HCT116 (cell line): ENCODE measurements around the gene ZNF804B. TPM values are rescaled to one million over a fixed set of nuclear protein-coding genes. Genes with fewer than 3 reads are reported as not detected.

Source experiments
- ATAC-seq: fragments of 200-7000 bp; cut with Tn5 transposase; 2 replicates; pipeline ENCODE4 v1.9.1; 2020; ENCODE audit warnings: mild to moderate bottlenecking, moderate library complexity
- BruUV-seq: library from RNA; stranded (reverse); fragments of 400-500 nt; replicated peaks from 2 replicates; lab custom pipeline; 2021; lab: Mats Ljungman, UMichigan
- CTCF ChIA-PET: fragments of 300-600 bp; sonication (Branson Sonifier 250); formaldehyde crosslinking; loops from one replicate; lab custom pipeline; 2021; ENCODE audit warnings: antibody characterized with exemption; lab: Charles Lee
- POLR2A ChIA-PET: fragments of 300-600, 350-600 bp; sonication (Branson Sonifier 250); formaldehyde crosslinking; loops from one replicate; lab custom pipeline; 2021; ENCODE audit warnings: antibody characterized with exemption; lab: Charles Lee
- RAD21 ChIA-PET, 2 experiments: fragments of 300-600 bp; sonication (Branson Sonifier 250); formaldehyde crosslinking; loops; one replicate each; lab custom pipeline; 2023; ENCODE audit warnings: low total read pairs in 2 of 2; ENCODE audit not compliant: uncharacterized antibody in 2 of 2, unreplicated experiment in 2 of 2, low non-redundant PET in 1 of 2; lab: Charles Lee
- DNase-seq: peaks from one replicate; pipeline ENCODE4 v3.0.0-alpha.2; 2010; ENCODE audit warnings: low read depth, low spot score
- H2AFZ ChIP-seq: fragments of 200-600 bp; shearing (Covaris generic), sonication (generic); 2 replicates; pipeline ENCODE4 v1.6.1; 2017; ENCODE audit warnings: low read depth, mixed run types, mixed read lengths, antibody characterized with exemption, low read length; ENCODE audit not compliant: poor library complexity, severe bottlenecking
- H3K27ac ChIP-seq: 2 replicates; pipeline ENCODE4 v1.5.1; 2012; ENCODE audit warnings: low read depth, low read length
- H3K27me3 ChIP-seq: fragments of 200-600 bp; sonication (generic); 2 replicates; pipeline ENCODE4 v1.6.1; 2016; ENCODE audit warnings: mixed run types, low read length, mixed read lengths; ENCODE audit not compliant: insufficient read depth
- H3K36me3 ChIP-seq, 2 experiments: fragments of 200-500 bp in 1 of 2; fragments of 200-600 bp in 1 of 2; sonication (Bioruptor generic) in 1 of 2; sonication (generic) in 1 of 2; 2 replicates each; pipeline versions ENCODE4 v1.5.1 to v1.6.1; 2014 to 2016; ENCODE audit warnings: low read length in 2 of 2, inconsistent platforms in 1 of 2, mixed read lengths in 1 of 2, mixed run types in 1 of 2; ENCODE audit not compliant: insufficient read depth in 2 of 2, control insufficient read depth in 1 of 2
- H3K4me1 ChIP-seq, 2 experiments: fragments of 200-600 bp in 1 of 2; sonication (generic) in 1 of 2; 2 replicates each; pipeline versions ENCODE4 v1.5.1 to v1.6.1; 2012 to 2017; ENCODE audit warnings: low read length in 2 of 2, inconsistent platforms in 1 of 2, mild to moderate bottlenecking in 1 of 2, mixed read lengths in 1 of 2, mixed run types in 1 of 2, moderate library complexity in 1 of 2; ENCODE audit not compliant: insufficient read depth in 2 of 2, control insufficient read depth in 1 of 2
- H3K4me2 ChIP-seq: fragments of 200-600 bp; sonication (generic); 2 replicates; pipeline ENCODE4 v1.6.1; 2017; ENCODE audit warnings: mixed run types, low read length, mixed read lengths
- H3K4me3 ChIP-seq, 2 experiments: fragments of 200-600 bp in 1 of 2; sonication (generic) in 1 of 2; replicated peaks in 1 of 2; 2 replicates each; pipeline ENCODE4 v1.5.1; 2011 to 2016; ENCODE audit warnings: low read length in 2 of 2, control low read depth in 1 of 2, low read depth in 1 of 2, mild to moderate bottlenecking in 1 of 2, mixed read lengths in 1 of 2, mixed run types in 1 of 2
- H3K79me2 ChIP-seq: fragments of 200-600 bp; sonication (generic); 2 replicates; pipeline ENCODE4 v1.6.1; 2017; ENCODE audit warnings: mild to moderate bottlenecking, mixed run types, low read length, moderate library complexity, mixed read lengths; ENCODE audit not compliant: insufficient read depth
- H3K9ac ChIP-seq: fragments of 200-600 bp; sonication (generic); 2 replicates; pipeline ENCODE4 v1.6.1; 2016; ENCODE audit warnings: low read length, mixed read lengths
- H3K9me2 ChIP-seq: fragments of 200-600 bp; sonication (generic), shearing (Covaris generic); 2 replicates; pipeline ENCODE4 v1.6.1; 2017; ENCODE audit warnings: mixed run types, mild to moderate bottlenecking, moderate library complexity; ENCODE audit not compliant: insufficient read depth
- H3K9me3 ChIP-seq, 2 experiments: fragments of 200-500 bp in 1 of 2; fragments of 200-600 bp in 1 of 2; sonication (Bioruptor generic) in 1 of 2; sonication (generic) in 1 of 2; 2 replicates each; pipeline ENCODE4 v1.6.1; 2014 to 2017; ENCODE audit warnings: low read length in 2 of 2, mixed read lengths in 2 of 2, inconsistent platforms in 1 of 2, low read depth in 1 of 2, mild to moderate bottlenecking in 1 of 2, mixed run types in 1 of 2, moderate library complexity in 1 of 2; ENCODE audit not compliant: control insufficient read depth in 1 of 2, insufficient read depth in 1 of 2
- H4K20me1 ChIP-seq: fragments of 200-600 bp; sonication (generic), shearing (Covaris generic); 2 replicates; pipeline ENCODE4 v1.6.1; 2017; ENCODE audit warnings: mixed run types, mild to moderate bottlenecking, moderate library complexity; ENCODE audit not compliant: insufficient read depth
- CBX3 ChIP-seq: IDR thresholded peaks from 2 replicates; pipeline ENCODE4 v1.6.1; 2012; ENCODE audit warnings: low read depth
- EGR1 ChIP-seq: IDR thresholded peaks from 2 replicates; pipeline ENCODE4 v1.6.1; 2012; ENCODE audit warnings: low read depth
- ELF1 ChIP-seq: IDR thresholded peaks from 2 replicates; pipeline ENCODE4 v1.6.1; 2012; ENCODE audit warnings: low read depth, borderline replicate concordance
- EZH2phosphoT487 ChIP-seq: fragments of 200-600 bp; IDR thresholded peaks from 2 replicates; pipeline ENCODE4 v1.6.1; 2018; ENCODE audit warnings: antibody characterized with exemption, borderline replicate concordance
- POLR2A ChIP-seq: IDR thresholded peaks from 2 replicates; pipeline ENCODE4 v1.7.0; 2011; ENCODE audit warnings: borderline replicate concordance; ENCODE audit not compliant: insufficient read depth, insufficient read length; ENCODE audit errors: extremely low read depth
- SP1 ChIP-seq: IDR thresholded peaks from 2 replicates; pipeline ENCODE4 v1.6.1; 2012; ENCODE audit warnings: low read depth
- SRF ChIP-seq: IDR thresholded peaks from 2 replicates; pipeline ENCODE4 v1.6.1; 2012; ENCODE audit warnings: low read depth
- TCF7L2 ChIP-seq: IDR thresholded peaks from 2 replicates; pipeline ENCODE4 v1.7.0; 2011; ENCODE audit warnings: borderline replicate concordance, inconsistent platforms; ENCODE audit not compliant: insufficient read depth, insufficient read length; ENCODE audit errors: extremely low read depth
- intact Hi-C: fragments of 100-400 bp; cut with micrococcal nuclease; formaldehyde crosslinking; loops from 2 replicates; pipeline ENCODE4 v1.10.0; 2022
- total RNA-seq: library from RNA; stranded (reverse); gene quantifications from one replicate; pipeline ENCODE4 v1.2.1, GENCODE V29; 2021; ENCODE audit not compliant: unreplicated experiment
- TF ChIP-seq, protein P1 (sequence below): IDR thresholded peaks from 2 replicates; pipeline ENCODE4 v1.6.1; 2011; ENCODE audit warnings: mild to moderate bottlenecking, low read length, moderate library complexity; ENCODE audit not compliant: insufficient replicate concordance; ENCODE audit errors: extremely low read depth
- TF ChIP-seq, protein P2 (sequence below): IDR thresholded peaks from 2 replicates; pipeline ENCODE4 v1.6.1; 2012
- TF ChIP-seq, protein P3 (sequence below), 3 experiments: fragments of 200-600 bp in 1 of 3; sonication (generic) in 1 of 3; IDR thresholded peaks in 2 of 3; conservative IDR thresholded peaks in 1 of 3; 2 replicates each; pipeline ENCODE4 v1.5.1; 2012 to 2017; ENCODE audit warnings: low read depth in 2 of 3, low read length in 2 of 3, antibody characterized with exemption in 1 of 3, borderline replicate concordance in 1 of 3, control low read depth in 1 of 3, mild to moderate bottlenecking in 1 of 3, mixed read lengths in 1 of 3, mixed run types in 1 of 3, moderate library complexity in 1 of 3; ENCODE audit not compliant: insufficient read depth in 1 of 3

Gene ZNF804B
- total RNA-seq, 1 experiment from 2014 or later, result not detected

DNA sequence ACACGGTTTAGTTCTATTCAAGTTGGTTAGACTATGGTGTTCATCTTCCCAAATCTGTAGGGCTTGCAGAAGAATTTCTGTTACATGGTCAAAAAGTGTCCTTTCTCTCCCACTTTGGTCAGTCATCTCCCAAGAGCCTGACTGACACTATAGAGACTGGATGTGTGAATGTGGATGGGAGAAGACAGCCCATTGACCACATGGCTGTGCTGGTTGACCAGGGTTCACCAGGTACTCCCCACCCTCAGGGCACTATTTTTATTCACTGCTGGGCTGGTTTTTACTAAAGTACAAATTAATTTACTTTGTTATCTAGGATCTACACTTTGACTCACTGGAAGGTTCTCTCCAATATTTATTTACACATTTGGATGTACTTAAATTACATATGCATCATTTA is 2.3 kb downstream of the ZNF804B start:
- BruUV-seq, result no TSS peak

GRCh38 chr7:88771417-88771816 is 11.9 kb downstream of the ZNF804B start:
- Histone ChIP-seq H3K9ac (no peak overlapping the region), H3K79me2 (no peaks in the 10 kb centered on the region), H3K9me2 (no peaks in the 10 kb centered on the region), H2AFZ (no peak overlapping the region), H3K9me3 (no peaks in the 10 kb centered on the region), H3K4me2 (no peak overlapping the region), H4K20me1 (no peaks in the 10 kb centered on the region), H3K36me3 (no peaks in the 10 kb centered on the region), H3K4me3 (no peak overlapping the region), H3K27ac (no peak overlapping the region), H3K4me1 (no peaks in the 10 kb centered on the region), H3K27me3 (no peaks in the 10 kb centered on the region)
- ATAC-seq (no peak), DNase-seq (no peak)
- BruUV-seq, result no TSS peak
- ChIA-PET POLR2A (no interaction called here), RAD21 (no interaction called here), CTCF (no interaction called here)
- intact Hi-C loops, result no loop called here
- TF ChIP-seq, protein P1, sequence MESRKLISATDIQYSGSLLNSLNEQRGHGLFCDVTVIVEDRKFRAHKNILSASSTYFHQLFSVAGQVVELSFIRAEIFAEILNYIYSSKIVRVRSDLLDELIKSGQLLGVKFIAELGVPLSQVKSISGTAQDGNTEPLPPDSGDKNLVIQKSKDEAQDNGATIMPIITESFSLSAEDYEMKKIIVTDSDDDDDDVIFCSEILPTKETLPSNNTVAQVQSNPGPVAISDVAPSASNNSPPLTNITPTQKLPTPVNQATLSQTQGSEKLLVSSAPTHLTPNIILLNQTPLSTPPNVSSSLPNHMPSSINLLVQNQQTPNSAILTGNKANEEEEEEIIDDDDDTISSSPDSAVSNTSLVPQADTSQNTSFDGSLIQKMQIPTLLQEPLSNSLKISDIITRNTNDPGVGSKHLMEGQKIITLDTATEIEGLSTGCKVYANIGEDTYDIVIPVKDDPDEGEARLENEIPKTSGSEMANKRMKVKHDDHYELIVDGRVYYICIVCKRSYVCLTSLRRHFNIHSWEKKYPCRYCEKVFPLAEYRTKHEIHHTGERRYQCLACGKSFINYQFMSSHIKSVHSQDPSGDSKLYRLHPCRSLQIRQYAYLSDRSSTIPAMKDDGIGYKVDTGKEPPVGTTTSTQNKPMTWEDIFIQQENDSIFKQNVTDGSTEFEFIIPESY, result no peak
- TF ChIP-seq SP1 (no peak), POLR2A (no peak), SRF (no peak), EZH2phosphoT487 (no peak), CBX3 (no peak), ELF1 (no peak)

More for the DNA sequence above, 2.3 kb downstream of the ZNF804B start:
- no peaks in the 10 kb centered on the region for H3K9me3 ChIP-seq
- no peaks in the 10 kb centered on the region for H3K4me1 ChIP-seq
- H3K4me2 ChIP-seq, result no peak overlapping the region
- no peaks in the 10 kb centered on the region for H3K36me3 ChIP-seq
- POLR2A ChIA-PET, result no interaction called here
- H4K20me1 ChIP-seq, result no peaks in the 10 kb centered on the region
- CTCF ChIA-PET, result no interaction called here
- no peak for TF ChIP-seq SP1
- no peak for TF ChIP-seq POLR2A
- TF ChIP-seq EGR1, result no peak
- TF ChIP-seq, protein P2, sequence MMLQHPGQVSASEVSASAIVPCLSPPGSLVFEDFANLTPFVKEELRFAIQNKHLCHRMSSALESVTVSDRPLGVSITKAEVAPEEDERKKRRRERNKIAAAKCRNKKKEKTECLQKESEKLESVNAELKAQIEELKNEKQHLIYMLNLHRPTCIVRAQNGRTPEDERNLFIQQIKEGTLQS, result no peak
- TF ChIP-seq, protein P3, sequence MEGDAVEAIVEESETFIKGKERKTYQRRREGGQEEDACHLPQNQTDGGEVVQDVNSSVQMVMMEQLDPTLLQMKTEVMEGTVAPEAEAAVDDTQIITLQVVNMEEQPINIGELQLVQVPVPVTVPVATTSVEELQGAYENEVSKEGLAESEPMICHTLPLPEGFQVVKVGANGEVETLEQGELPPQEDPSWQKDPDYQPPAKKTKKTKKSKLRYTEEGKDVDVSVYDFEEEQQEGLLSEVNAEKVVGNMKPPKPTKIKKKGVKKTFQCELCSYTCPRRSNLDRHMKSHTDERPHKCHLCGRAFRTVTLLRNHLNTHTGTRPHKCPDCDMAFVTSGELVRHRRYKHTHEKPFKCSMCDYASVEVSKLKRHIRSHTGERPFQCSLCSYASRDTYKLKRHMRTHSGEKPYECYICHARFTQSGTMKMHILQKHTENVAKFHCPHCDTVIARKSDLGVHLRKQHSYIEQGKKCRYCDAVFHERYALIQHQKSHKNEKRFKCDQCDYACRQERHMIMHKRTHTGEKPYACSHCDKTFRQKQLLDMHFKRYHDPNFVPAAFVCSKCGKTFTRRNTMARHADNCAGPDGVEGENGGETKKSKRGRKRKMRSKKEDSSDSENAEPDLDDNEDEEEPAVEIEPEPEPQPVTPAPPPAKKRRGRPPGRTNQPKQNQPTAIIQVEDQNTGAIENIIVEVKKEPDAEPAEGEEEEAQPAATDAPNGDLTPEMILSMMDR (IDR thresholded peaks at IDR 0.05 in 2 of 3, conservative IDR thresholded peaks at IDR 0.05 in 1 of 3; ENCODE audit: borderline replicate concordance in 1 of 3, insufficient read depth in 1 of 3, low read depth in 2 of 3, low read length in 2 of 3), result no peak
- TF ChIP-seq TCF7L2, result no peak
- intact Hi-C loops, result no loop called here
- no peaks in the 10 kb centered on the region for H3K9me2 ChIP-seq
- H3K4me3 ChIP-seq, result no peak overlapping the region
- no peak for DNase-seq
- H2AFZ ChIP-seq, result no peak overlapping the region
- RAD21 ChIA-PET, result no interaction called here
- no peak for ATAC-seq
- no peaks in the 10 kb centered on the region; the same call in 1 of the 2 replicates for H3K27me3 ChIP-seq
- no peak overlapping the region for H3K9ac ChIP-seq
- H3K27ac ChIP-seq, result no peak overlapping the region
- no peaks in the 10 kb centered on the region for H3K79me2 ChIP-seq
